Endothelial cell of umbilical vein (primary cell): ENCODE results near the gene RANBP3L. TPM values are rescaled to one million over a fixed set of nuclear protein-coding genes. Genes with fewer than 3 reads are reported as not detected.

Experiments used
- BruUV-seq: library from RNA; stranded (reverse); fragments of 400-500 nt; replicated peaks from 2 replicates; lab custom pipeline; 2021; lab: Mats Ljungman, UMichigan
- CTCF ChIA-PET: fragments of 300-600, 350-600 bp; sonication (Branson Sonifier 250); formaldehyde crosslinking; loops from one replicate; lab custom pipeline; 2021; ENCODE audit warnings: antibody characterized with exemption, inconsistent platforms; lab: Charles Lee
- POLR2A ChIA-PET: fragments of 300-600, 350-600 bp; sonication (Branson Sonifier 250); formaldehyde crosslinking; loops from one replicate; lab custom pipeline; 2021; ENCODE audit warnings: antibody characterized with exemption, inconsistent platforms; lab: Charles Lee
- DNase-seq: peaks from one replicate; pipeline ENCODE4 v3.0.0-alpha.2; 2011; ENCODE audit warnings: low read depth, low spot score
- FAIRE-seq: peaks from 2 replicates; lab custom pipeline; 2011; peaks lifted over from hg19 to GRCh38; lab: Jason Lieb, UNC
- H2AFZ ChIP-seq: 2 replicates; pipeline ENCODE4 v1.6.0; 2012; ENCODE audit warnings: low read depth, low read length, control low read depth, inconsistent platforms
- H3K27ac ChIP-seq: 2 replicates; pipeline ENCODE4 v1.5.1; 2011; ENCODE audit warnings: low read depth, mild to moderate bottlenecking, control low read depth, low read length, moderate library complexity; ENCODE audit not compliant: insufficient read depth
- H3K27me3 ChIP-seq, 2 experiments: 2 replicates each; pipeline versions ENCODE4 v1.6.0 to v1.6.1; 2011; ENCODE audit warnings: low read length in 2 of 2, mixed read lengths in 1 of 2; ENCODE audit not compliant: control insufficient read depth in 2 of 2, insufficient read depth in 2 of 2
- H3K36me3 ChIP-seq, 2 experiments: 2 replicates in 1 of 2; 3 replicates in 1 of 2; pipeline ENCODE4 v1.5.1; 2011; ENCODE audit warnings: low read length in 2 of 2, mild to moderate bottlenecking in 1 of 2, moderate library complexity in 1 of 2; ENCODE audit not compliant: control insufficient read depth in 2 of 2, insufficient read depth in 2 of 2; ENCODE audit errors: extremely low read depth in 1 of 2
- H3K4me1 ChIP-seq: 3 replicates; pipeline ENCODE4 v1.5.1; 2011; ENCODE audit warnings: mild to moderate bottlenecking, low read length; ENCODE audit not compliant: control insufficient read depth, insufficient read depth; ENCODE audit errors: extremely low read depth
- H3K4me2 ChIP-seq: 2 replicates; pipeline ENCODE4 v1.6.1; 2011; ENCODE audit warnings: low read length, control low read depth, mixed read lengths; ENCODE audit not compliant: insufficient read depth
- H3K4me3 ChIP-seq, 3 experiments: fragments of 200-600 bp in 1 of 3; sonication (generic), shearing (Covaris generic) in 1 of 3; replicated peaks in 1 of 3; 2 replicates each; pipeline ENCODE4 v1.5.1; 2011 to 2016; ENCODE audit warnings: control low read depth in 3 of 3, low read length in 3 of 3, mild to moderate bottlenecking in 2 of 3, inconsistent platforms in 1 of 3, low read depth in 1 of 3, moderate library complexity in 1 of 3; ENCODE audit not compliant: insufficient read depth in 1 of 3
- H3K79me2 ChIP-seq: 2 replicates; pipeline ENCODE4 v1.6.0; 2012; ENCODE audit warnings: low read length, inconsistent platforms; ENCODE audit not compliant: control insufficient read depth, insufficient read depth
- H3K9ac ChIP-seq: replicated peaks from 2 replicates; pipeline ENCODE3; 2011; ENCODE audit warnings: low read length, control low read depth; ENCODE audit not compliant: insufficient read depth; ENCODE audit errors: extremely low read depth
- H3K9me1 ChIP-seq: replicated peaks from 3 replicates; pipeline ENCODE4 v1.6.0; 2011; ENCODE audit warnings: mild to moderate bottlenecking, low read length; ENCODE audit not compliant: control insufficient read depth, insufficient read depth; ENCODE audit errors: extremely low read depth
- H3K9me3 ChIP-seq: replicated peaks from 2 replicates; pipeline ENCODE4 v1.5.1; 2012; ENCODE audit warnings: low read length, inconsistent platforms; ENCODE audit not compliant: control insufficient read depth, insufficient read depth
- H4K20me1 ChIP-seq: replicated peaks from 2 replicates; pipeline ENCODE3; 2011; ENCODE audit warnings: mild to moderate bottlenecking, low read length; ENCODE audit not compliant: control insufficient read depth, insufficient read depth; ENCODE audit errors: extremely low read depth
- EZH2 ChIP-seq: IDR thresholded peaks from 2 replicates; pipeline ENCODE4 v1.6.1; 2012; ENCODE audit warnings: borderline replicate concordance, low read depth, mild to moderate bottlenecking, moderate library complexity, low read length, inconsistent platforms; ENCODE audit not compliant: severe bottlenecking
- FOS ChIP-seq: IDR thresholded peaks from 2 replicates; pipeline ENCODE4 v1.6.1; 2011; ENCODE audit warnings: mild to moderate bottlenecking, low read length, moderate library complexity, borderline replicate concordance; ENCODE audit not compliant: insufficient read depth
- GATA2 ChIP-seq: IDR thresholded peaks from 2 replicates; pipeline ENCODE4 v1.7.0; 2011; ENCODE audit warnings: low read depth, mild to moderate bottlenecking, moderate library complexity, mixed read lengths, low read length; ENCODE audit not compliant: insufficient read length, insufficient read depth
- JUN ChIP-seq: IDR thresholded peaks from 2 replicates; pipeline ENCODE4 v1.6.1; 2011; ENCODE audit warnings: borderline replicate concordance, low read depth; ENCODE audit not compliant: insufficient read length, insufficient read depth
- POLR2A ChIP-seq: IDR thresholded peaks from 2 replicates; pipeline ENCODE4 v1.6.1; 2012; ENCODE audit warnings: low read depth, mild to moderate bottlenecking, control low read depth, low read length
- dilution Hi-C: fragments of 300-500 bp; cut with MboI; formaldehyde crosslinking; loops from one replicate; pipeline ENCODE4 v1.15.0; 2019; ENCODE audit warnings: low sequenced_read_pairs; ENCODE audit not compliant: extremely low pct_ligation_motif_present
- intact Hi-C: fragments of 100-400 bp; cut with micrococcal nuclease; formaldehyde crosslinking; loops from one replicate; pipeline ENCODE4 v1.10.0; 2022
- polyA plus RNA-seq, 4 experiments: library from polyadenylated mRNA; depleted of rRNA in 3 of 4; stranded (reverse) in 3 of 4; unstranded in 1 of 4; fragments of >200 nt; gene quantifications; 2 replicates each; pipeline versions ENCODE4 v1.2.1 to v1.2.3, GENCODE V29; 2011 to 2012; ENCODE audit warnings: missing spikeins in 1 of 4
- total RNA-seq: library from RNA; stranded (reverse); gene quantifications from 2 replicates; pipeline ENCODE4 v1.2.3, GENCODE V29; 2021
- TF ChIP-seq, protein P1 (sequence below): IDR thresholded peaks from 2 replicates; pipeline ENCODE4 v1.6.1; 2011; ENCODE audit not compliant: insufficient read depth, insufficient read length
- TF ChIP-seq, protein P2 (sequence below), 2 donors: IDR thresholded peaks; 1 replicate in 1 of 2; 2 replicates in 1 of 2; pipeline ENCODE4 v1.5.1; 2011; ENCODE audit warnings: low read length in 2 of 2, mild to moderate bottlenecking in 2 of 2, moderate library complexity in 2 of 2, control low read depth in 1 of 2, inconsistent platforms in 1 of 2, low read depth in 1 of 2; ENCODE audit not compliant: insufficient read depth in 1 of 2; ENCODE audit errors: extremely low read depth in 1 of 2

The RANBP3L gene
- total and polyA plus RNA-seq, 2 donors (not counting 3 experiments of a cell fraction or from before 2014, with no cell fraction given) = not detected

GRCh38 chr5:36250427-36250826, 51.3 kb downstream of the RANBP3L start:
- BruUV-seq = no TSS peak
- H3K4me1 ChIP-seq = no peaks in the 10 kb centered on the region
- H4K20me1 ChIP-seq = no peaks in the 10 kb centered on the region
- intact Hi-C loops = no loop called here
- TF ChIP-seq JUN (no peak), GATA2 (no peak), FOS (no peak), EZH2 (no peak), POLR2A (no peak)
- TF ChIP-seq, protein P1, sequence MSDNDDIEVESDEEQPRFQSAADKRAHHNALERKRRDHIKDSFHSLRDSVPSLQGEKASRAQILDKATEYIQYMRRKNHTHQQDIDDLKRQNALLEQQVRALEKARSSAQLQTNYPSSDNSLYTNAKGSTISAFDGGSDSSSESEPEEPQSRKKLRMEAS = no peak
- TF ChIP-seq, protein P2, sequence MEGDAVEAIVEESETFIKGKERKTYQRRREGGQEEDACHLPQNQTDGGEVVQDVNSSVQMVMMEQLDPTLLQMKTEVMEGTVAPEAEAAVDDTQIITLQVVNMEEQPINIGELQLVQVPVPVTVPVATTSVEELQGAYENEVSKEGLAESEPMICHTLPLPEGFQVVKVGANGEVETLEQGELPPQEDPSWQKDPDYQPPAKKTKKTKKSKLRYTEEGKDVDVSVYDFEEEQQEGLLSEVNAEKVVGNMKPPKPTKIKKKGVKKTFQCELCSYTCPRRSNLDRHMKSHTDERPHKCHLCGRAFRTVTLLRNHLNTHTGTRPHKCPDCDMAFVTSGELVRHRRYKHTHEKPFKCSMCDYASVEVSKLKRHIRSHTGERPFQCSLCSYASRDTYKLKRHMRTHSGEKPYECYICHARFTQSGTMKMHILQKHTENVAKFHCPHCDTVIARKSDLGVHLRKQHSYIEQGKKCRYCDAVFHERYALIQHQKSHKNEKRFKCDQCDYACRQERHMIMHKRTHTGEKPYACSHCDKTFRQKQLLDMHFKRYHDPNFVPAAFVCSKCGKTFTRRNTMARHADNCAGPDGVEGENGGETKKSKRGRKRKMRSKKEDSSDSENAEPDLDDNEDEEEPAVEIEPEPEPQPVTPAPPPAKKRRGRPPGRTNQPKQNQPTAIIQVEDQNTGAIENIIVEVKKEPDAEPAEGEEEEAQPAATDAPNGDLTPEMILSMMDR (IDR thresholded peaks at IDR 0.05; ENCODE audit: extremely low read depth in 1 of 2, insufficient read depth in 1 of 2, low read depth in 1 of 2, low read length in 2 of 2) = no peak
- no peak for DNase-seq
- no peak overlapping the region for H2AFZ ChIP-seq
- dilution Hi-C loops = no loop called here
- no peaks in the 10 kb centered on the region for H3K79me2 ChIP-seq
- no peaks in the 10 kb centered on the region for H3K36me3 ChIP-seq
- POLR2A ChIA-PET = no interaction called here
- H3K27ac ChIP-seq = no peak overlapping the region
- no peak overlapping the region for H3K4me3 ChIP-seq
- H3K9me1 ChIP-seq = no peaks in the 10 kb centered on the region
- CTCF ChIA-PET = interaction anchor here (0.7 to 2.1 kb wide), 7 partner anchors 9 to 72 kb away, joined by 3 to 7 read pairs (median 3); partner anchors contain the start of gene NADK2
- H3K9ac ChIP-seq = no peak overlapping the region
- no peaks in the 10 kb centered on the region for H3K27me3 ChIP-seq
- no peaks in the 10 kb centered on the region for H3K9me3 ChIP-seq
- FAIRE-seq = no peak
- H3K4me2 ChIP-seq = no peak overlapping the region
